ENCODE results near the gene SLC7A10.

DNA sequence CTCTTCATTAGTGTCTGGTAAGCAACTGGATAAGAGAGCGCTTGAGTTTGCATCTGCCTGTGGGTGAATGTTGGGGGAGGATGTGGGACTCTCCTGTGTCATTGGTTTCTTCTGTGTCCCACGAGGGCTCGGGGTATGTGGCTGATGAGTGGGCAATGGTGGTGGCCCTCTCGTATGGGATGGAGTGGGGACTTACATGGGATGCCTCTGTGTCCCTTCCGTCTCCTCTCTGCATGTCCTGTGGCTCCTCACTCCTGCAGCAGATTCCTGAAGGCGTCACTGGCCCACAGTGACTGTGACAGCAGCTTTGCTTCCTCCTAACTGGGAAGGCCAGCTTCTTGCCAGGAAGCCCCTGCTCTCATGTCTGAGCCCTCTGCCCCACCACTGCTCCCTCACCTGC lies 34.1 kb downstream of the SLC7A10 start:
- TF ChIP-seq, protein P1, sequence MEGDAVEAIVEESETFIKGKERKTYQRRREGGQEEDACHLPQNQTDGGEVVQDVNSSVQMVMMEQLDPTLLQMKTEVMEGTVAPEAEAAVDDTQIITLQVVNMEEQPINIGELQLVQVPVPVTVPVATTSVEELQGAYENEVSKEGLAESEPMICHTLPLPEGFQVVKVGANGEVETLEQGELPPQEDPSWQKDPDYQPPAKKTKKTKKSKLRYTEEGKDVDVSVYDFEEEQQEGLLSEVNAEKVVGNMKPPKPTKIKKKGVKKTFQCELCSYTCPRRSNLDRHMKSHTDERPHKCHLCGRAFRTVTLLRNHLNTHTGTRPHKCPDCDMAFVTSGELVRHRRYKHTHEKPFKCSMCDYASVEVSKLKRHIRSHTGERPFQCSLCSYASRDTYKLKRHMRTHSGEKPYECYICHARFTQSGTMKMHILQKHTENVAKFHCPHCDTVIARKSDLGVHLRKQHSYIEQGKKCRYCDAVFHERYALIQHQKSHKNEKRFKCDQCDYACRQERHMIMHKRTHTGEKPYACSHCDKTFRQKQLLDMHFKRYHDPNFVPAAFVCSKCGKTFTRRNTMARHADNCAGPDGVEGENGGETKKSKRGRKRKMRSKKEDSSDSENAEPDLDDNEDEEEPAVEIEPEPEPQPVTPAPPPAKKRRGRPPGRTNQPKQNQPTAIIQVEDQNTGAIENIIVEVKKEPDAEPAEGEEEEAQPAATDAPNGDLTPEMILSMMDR (IDR thresholded peaks at IDR 0.05; ENCODE audit: poor library complexity, severe bottlenecking) = no peak
- TF ChIP-seq EP300 (conservative IDR thresholded peaks at IDR 0.05; ENCODE audit: poor library complexity, severe bottlenecking) = no peak
- TF ChIP-seq MXI1 (conservative IDR thresholded peaks at IDR 0.05; ENCODE audit: poor library complexity, severe bottlenecking) = no peak
- TF ChIP-seq, protein P2, sequence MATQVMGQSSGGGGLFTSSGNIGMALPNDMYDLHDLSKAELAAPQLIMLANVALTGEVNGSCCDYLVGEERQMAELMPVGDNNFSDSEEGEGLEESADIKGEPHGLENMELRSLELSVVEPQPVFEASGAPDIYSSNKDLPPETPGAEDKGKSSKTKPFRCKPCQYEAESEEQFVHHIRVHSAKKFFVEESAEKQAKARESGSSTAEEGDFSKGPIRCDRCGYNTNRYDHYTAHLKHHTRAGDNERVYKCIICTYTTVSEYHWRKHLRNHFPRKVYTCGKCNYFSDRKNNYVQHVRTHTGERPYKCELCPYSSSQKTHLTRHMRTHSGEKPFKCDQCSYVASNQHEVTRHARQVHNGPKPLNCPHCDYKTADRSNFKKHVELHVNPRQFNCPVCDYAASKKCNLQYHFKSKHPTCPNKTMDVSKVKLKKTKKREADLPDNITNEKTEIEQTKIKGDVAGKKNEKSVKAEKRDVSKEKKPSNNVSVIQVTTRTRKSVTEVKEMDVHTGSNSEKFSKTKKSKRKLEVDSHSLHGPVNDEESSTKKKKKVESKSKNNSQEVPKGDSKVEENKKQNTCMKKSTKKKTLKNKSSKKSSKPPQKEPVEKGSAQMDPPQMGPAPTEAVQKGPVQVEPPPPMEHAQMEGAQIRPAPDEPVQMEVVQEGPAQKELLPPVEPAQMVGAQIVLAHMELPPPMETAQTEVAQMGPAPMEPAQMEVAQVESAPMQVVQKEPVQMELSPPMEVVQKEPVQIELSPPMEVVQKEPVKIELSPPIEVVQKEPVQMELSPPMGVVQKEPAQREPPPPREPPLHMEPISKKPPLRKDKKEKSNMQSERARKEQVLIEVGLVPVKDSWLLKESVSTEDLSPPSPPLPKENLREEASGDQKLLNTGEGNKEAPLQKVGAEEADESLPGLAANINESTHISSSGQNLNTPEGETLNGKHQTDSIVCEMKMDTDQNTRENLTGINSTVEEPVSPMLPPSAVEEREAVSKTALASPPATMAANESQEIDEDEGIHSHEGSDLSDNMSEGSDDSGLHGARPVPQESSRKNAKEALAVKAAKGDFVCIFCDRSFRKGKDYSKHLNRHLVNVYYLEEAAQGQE (IDR thresholded peaks at IDR 0.05; ENCODE audit: borderline replicate concordance) = no peak
- no peak for TF ChIP-seq EZH2 (IDR thresholded peaks at IDR 0.05; ENCODE audit: borderline replicate concordance, insufficient read depth, low read length, poor library complexity, severe bottlenecking)

Data from neural cell (in vitro differentiated cells).